OCI-LY7 (cell line): ENCODE results near the gene AKAP12.

Experiments
- EZH2phosphoT487 ChIP-seq: fragments of 200-600 bp; sonication (generic); IDR thresholded peaks from 2 replicates; pipeline ENCODE4 v1.6.1; 2018; ENCODE audit warnings: low read depth, borderline replicate concordance, mild to moderate bottlenecking, mixed run types, antibody characterized with exemption, low read length, moderate library complexity, mixed read lengths
- TF ChIP-seq, protein P1 (sequence below): fragments of 200-600 bp; sonication (generic); conservative IDR thresholded peaks from 2 replicates; pipeline ENCODE4 v1.5.1; 2014; ENCODE audit warnings: mild to moderate bottlenecking, antibody characterized with exemption, low read length, moderate library complexity, mixed read lengths

DNA sequence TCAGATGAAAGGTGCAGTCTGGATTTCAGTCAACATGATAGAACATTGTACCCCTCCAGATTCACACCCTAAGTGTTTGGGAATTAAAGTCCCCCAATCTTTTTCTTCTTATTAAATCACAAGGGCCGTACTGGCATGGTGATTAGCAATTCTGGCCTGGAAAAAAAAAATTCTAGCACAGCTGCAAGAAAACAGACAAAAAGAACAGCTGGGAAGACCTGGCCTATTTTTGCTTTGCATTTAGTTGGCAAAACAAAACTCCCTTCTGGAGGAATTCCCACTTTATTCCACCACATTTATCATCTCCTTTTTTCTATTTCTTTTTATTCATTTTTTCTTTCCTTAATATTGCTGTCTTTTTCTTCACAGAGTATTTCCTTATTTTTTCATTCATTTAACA is 39.8 kb upstream of the AKAP12 start:
- TF ChIP-seq, protein P1, sequence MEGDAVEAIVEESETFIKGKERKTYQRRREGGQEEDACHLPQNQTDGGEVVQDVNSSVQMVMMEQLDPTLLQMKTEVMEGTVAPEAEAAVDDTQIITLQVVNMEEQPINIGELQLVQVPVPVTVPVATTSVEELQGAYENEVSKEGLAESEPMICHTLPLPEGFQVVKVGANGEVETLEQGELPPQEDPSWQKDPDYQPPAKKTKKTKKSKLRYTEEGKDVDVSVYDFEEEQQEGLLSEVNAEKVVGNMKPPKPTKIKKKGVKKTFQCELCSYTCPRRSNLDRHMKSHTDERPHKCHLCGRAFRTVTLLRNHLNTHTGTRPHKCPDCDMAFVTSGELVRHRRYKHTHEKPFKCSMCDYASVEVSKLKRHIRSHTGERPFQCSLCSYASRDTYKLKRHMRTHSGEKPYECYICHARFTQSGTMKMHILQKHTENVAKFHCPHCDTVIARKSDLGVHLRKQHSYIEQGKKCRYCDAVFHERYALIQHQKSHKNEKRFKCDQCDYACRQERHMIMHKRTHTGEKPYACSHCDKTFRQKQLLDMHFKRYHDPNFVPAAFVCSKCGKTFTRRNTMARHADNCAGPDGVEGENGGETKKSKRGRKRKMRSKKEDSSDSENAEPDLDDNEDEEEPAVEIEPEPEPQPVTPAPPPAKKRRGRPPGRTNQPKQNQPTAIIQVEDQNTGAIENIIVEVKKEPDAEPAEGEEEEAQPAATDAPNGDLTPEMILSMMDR, result no peak
- no peak for TF ChIP-seq EZH2phosphoT487
